ENCODE results near the gene MSRB1.

- no peak for TF ChIP-seq CTCF (IDR thresholded peaks at IDR 0.05)
- no peak for TF ChIP-seq POLR2A (IDR thresholded peaks at IDR 0.05)
These were observed 2.5 kb downstream of the MSRB1 start for GRCh38 chr16:1940273-1941161.
